ENCODE data around the gene SYT9. TPM values are rescaled to one million over a fixed set of nuclear protein-coding genes. Genes with fewer than 3 reads are reported as not detected.

Gene SYT9
- total and polyA plus RNA-seq, 2 of the 8 experiments (the other 6 are each of a cell fraction or from before 2014, with no cell fraction given): 1.5 to 2.9 TPM

DNA sequence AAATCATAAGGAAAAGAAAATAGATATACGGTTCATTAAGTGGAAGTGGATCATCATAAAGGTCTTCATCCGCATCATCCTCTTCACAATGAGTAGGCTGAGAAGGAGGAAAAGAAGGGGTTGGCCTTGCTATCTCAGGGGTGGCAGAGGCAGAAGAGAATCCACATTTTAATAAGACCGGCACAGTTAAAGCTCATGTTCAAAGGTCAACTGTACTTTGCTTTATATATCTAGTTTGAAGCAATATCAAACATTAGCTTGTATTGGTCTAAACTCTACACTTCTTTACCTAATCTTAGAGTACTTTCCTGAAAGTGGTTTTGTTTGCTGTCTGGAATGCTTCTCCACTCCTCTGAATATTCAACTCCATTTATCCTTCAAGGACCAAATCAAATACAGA is 256.4 kb downstream of the SYT9 start:
- Histone ChIP-seq H3K79me1 (ENCODE audit: low read depth, low read length) (no peaks in the 10 kb centered on the region), H3K9me3 (ENCODE audit: insufficient read depth in 2 of 2, low read depth in 1 of 2, low read length in 1 of 2) (no peaks in the 10 kb centered on the region), H3K18ac (ENCODE audit: extremely low read depth, low read length) (no peak overlapping the region), H3K9ac (replicated peaks in 1 of 4; ENCODE audit: extremely low read depth in 1 of 4, low read depth in 3 of 4, low read length in 3 of 4) (no peak overlapping the region), H3K27ac (ENCODE audit: low read depth, low read length) (no peak overlapping the region), H3K4ac (replicated peaks; ENCODE audit: insufficient read length, low read depth, low read length) (no peak overlapping the region), H2BK5ac (ENCODE audit: low read depth, low read length) (no peak overlapping the region), H2BK20ac (ENCODE audit: low read length) (no peak overlapping the region), H2BK12ac (ENCODE audit: low read depth, low read length) (no peak overlapping the region), H3K4me3 (ENCODE audit: extremely low read depth in 1 of 4, insufficient read depth in 2 of 4, low read depth in 3 of 4, low read length in 4 of 4) (no peak overlapping the region), H4K91ac (replicated peaks; ENCODE audit: insufficient read length, low read length) (no peak overlapping the region), H3K56ac (replicated peaks; ENCODE audit: insufficient read length, low read depth, low read length) (no peak overlapping the region), H2BK120ac (replicated peaks; ENCODE audit: low read depth, low read length) (no peak overlapping the region), H2AK5ac (ENCODE audit: low read depth, low read length) (no peak overlapping the region), H3K4me1 (replicated peaks in 1 of 4; ENCODE audit: control insufficient read depth in 3 of 4, insufficient read depth in 4 of 4, low read length in 3 of 4) (peaks cover 0 to 5% (median 3%) of the 10 kb centered on the region in 4 experiments; a peak in 5 of 7 replicates), H3K23ac (ENCODE audit: insufficient read length) (no peak overlapping the region), H3K79me2 (ENCODE audit: control insufficient read depth in 1 of 2, insufficient read depth in 2 of 2, low read length in 2 of 2) (no peaks in the 10 kb centered on the region), H4K20me1 (replicated peaks in 1 of 2; ENCODE audit: control insufficient read depth in 1 of 2, insufficient read depth in 2 of 2, low read length in 2 of 2) (no peaks in the 10 kb centered on the region), H3K14ac (ENCODE audit: insufficient read length) (no peak overlapping the region), H2BK15ac (ENCODE audit: low read length) (no peak overlapping the region), H4K8ac (ENCODE audit: extremely low read depth, insufficient read depth, low read length) (no peak overlapping the region), H2AFZ (ENCODE audit: low read length) (no peak overlapping the region), H3K4me2 (ENCODE audit: insufficient read depth in 1 of 2, low read depth in 2 of 2, low read length in 2 of 2) (no peak overlapping the region), H3K23me2 (ENCODE audit: low read depth, low read length) (no peaks in the 10 kb centered on the region), H3K36me3 (ENCODE audit: control insufficient read depth in 2 of 4, insufficient read depth in 4 of 4, low read length in 3 of 4) (no peaks in the 10 kb centered on the region), H4K5ac (ENCODE audit: insufficient read length, low read depth, low read length) (no peak overlapping the region), H3K27me3 (replicated peaks in 1 of 4; ENCODE audit: control insufficient read depth in 3 of 4, extremely low read depth in 1 of 4, insufficient read depth in 3 of 4, low read length in 3 of 4) (no peaks in the 10 kb centered on the region)
- no peak for DNase-seq (ENCODE audit: low read depth in 1 of 2, low spot score in 2 of 2)
- CTCF ChIA-PET (ENCODE audit: partially characterized antibody): interaction anchor here (0.6 to 2.0 kb wide), 8 partner anchors 13 to 149 kb away, joined by 3 to 5 read pairs (median 3); partner anchors contain the start of gene OLFML1
- FAIRE-seq: no peak
- WGBS, 2 experiments (ENCODE audit: extremely low coverage in 1 of 2, insufficient coverage in 1 of 2, insufficient read length in 1 of 2, insufficient replicate concordance in 2 of 2, low coverage in 1 of 2, low lambda C conversion rate in 2 of 2, missing lambda C conversion rate in 1 of 2): 92% methylated on average over 3 of the region's 3 CpGs; no CpG with 5 or more reads in 1 of the 2 experiments
- POLR2A ChIA-PET (ENCODE audit: partially characterized antibody): no interaction called here
- TF ChIP-seq, protein P1, sequence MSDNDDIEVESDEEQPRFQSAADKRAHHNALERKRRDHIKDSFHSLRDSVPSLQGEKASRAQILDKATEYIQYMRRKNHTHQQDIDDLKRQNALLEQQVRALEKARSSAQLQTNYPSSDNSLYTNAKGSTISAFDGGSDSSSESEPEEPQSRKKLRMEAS (IDR thresholded peaks at IDR 0.05): no peak
- TF ChIP-seq RAD21 (IDR thresholded peaks at IDR 0.05 in 1 of 2, conservative IDR thresholded peaks at IDR 0.05 in 1 of 2; ENCODE audit: low read depth in 2 of 2, low read length in 2 of 2) (no peak), RNF2 (IDR thresholded peaks at IDR 0.05; ENCODE audit: borderline replicate concordance, low read depth, low read length, missing control alignments, poor library complexity, severe bottlenecking) (no peak), SRF (IDR thresholded peaks at IDR 0.05; ENCODE audit: low read depth, low read length) (no peak), FOSL1 (IDR thresholded peaks at IDR 0.05; ENCODE audit: insufficient read depth, low read depth, low read length) (no peak), JUND (IDR thresholded peaks at IDR 0.05; ENCODE audit: low read length) (no peak), POLR2AphosphoS5 (IDR thresholded peaks at IDR 0.05; ENCODE audit: low read depth, low read length) (no peak), SP2 (IDR thresholded peaks at IDR 0.05; ENCODE audit: low read length) (no peak), TCF12 (IDR thresholded peaks at IDR 0.05; ENCODE audit: low read depth, low read length) (no peak), POLR2A (IDR thresholded peaks at IDR 0.05; ENCODE audit: control extremely low read depth in 1 of 2, low read depth in 2 of 2, low read length in 2 of 2) (no peak), MAFK (IDR thresholded peaks at IDR 0.05; ENCODE audit: low read depth, low read length) (no peak)
- TF ChIP-seq, protein P2, sequence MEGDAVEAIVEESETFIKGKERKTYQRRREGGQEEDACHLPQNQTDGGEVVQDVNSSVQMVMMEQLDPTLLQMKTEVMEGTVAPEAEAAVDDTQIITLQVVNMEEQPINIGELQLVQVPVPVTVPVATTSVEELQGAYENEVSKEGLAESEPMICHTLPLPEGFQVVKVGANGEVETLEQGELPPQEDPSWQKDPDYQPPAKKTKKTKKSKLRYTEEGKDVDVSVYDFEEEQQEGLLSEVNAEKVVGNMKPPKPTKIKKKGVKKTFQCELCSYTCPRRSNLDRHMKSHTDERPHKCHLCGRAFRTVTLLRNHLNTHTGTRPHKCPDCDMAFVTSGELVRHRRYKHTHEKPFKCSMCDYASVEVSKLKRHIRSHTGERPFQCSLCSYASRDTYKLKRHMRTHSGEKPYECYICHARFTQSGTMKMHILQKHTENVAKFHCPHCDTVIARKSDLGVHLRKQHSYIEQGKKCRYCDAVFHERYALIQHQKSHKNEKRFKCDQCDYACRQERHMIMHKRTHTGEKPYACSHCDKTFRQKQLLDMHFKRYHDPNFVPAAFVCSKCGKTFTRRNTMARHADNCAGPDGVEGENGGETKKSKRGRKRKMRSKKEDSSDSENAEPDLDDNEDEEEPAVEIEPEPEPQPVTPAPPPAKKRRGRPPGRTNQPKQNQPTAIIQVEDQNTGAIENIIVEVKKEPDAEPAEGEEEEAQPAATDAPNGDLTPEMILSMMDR (IDR thresholded peaks at IDR 0.05; ENCODE audit: control extremely low read depth in 1 of 3, insufficient read depth in 1 of 3, low read depth in 1 of 3, low read length in 3 of 3): no peak

All from H1 (cell line).